IMR-90 (cell line): ENCODE measurements around the gene PLPP1. TPM values are rescaled to one million over a fixed set of nuclear protein-coding genes. Genes with fewer than 3 reads are reported as not detected.

Experiments
- ATAC-seq: fragments of 200-7000 bp; cut with Tn5 transposase; 2 replicates; pipeline ENCODE4 v1.9.1; 2020; ENCODE audit warnings: low read depth, mild to moderate bottlenecking, moderate library complexity
- BruUV-seq: library from RNA; stranded (reverse); fragments of 400-500 nt; replicated peaks from 2 replicates; lab custom pipeline; 2021; lab: Mats Ljungman, UMichigan
- CTCF ChIA-PET: fragments of 300-600 bp; formaldehyde crosslinking; extraction: SDS; loops from one replicate; lab custom pipeline; 2021; ENCODE audit warnings: antibody characterized with exemption; lab: Yijun Ruan, JAX
- POLR2A ChIA-PET: fragments of 300-600 bp; sonication (Branson Sonifier 250); formaldehyde crosslinking; loops from one replicate; lab custom pipeline; 2022; ENCODE audit warnings: antibody characterized with exemption; ENCODE audit not compliant: unreplicated experiment; lab: Charles Lee
- DNase-seq: peaks from one replicate; pipeline ENCODE4 v3.0.0; 2013
- H2AFZ ChIP-seq: replicated peaks from 2 replicates; pipeline ENCODE3; 2013; ENCODE audit warnings: low read length, mild to moderate bottlenecking; ENCODE audit not compliant: poor library complexity
- H2AK5ac ChIP-seq: 2 replicates; pipeline ENCODE4 v1.6.1; 2013; ENCODE audit warnings: low read depth, low read length, inconsistent platforms
- H2AK9ac ChIP-seq: replicated peaks from 2 replicates; pipeline ENCODE3; 2013; ENCODE audit warnings: mild to moderate bottlenecking, low read depth, low read length, moderate library complexity; ENCODE audit not compliant: poor library complexity
- H2BK120ac ChIP-seq: 2 replicates; pipeline ENCODE4 v1.6.1; 2013; ENCODE audit warnings: low read depth, low read length, inconsistent platforms
- H2BK15ac ChIP-seq: 3 replicates; pipeline ENCODE4 v1.6.1; 2013; ENCODE audit warnings: low read depth, low read length, inconsistent platforms
- H2BK20ac ChIP-seq: 2 replicates; pipeline ENCODE4 v1.6.1; 2013; ENCODE audit warnings: low read depth, mild to moderate bottlenecking, inconsistent platforms, low read length, moderate library complexity
- H2BK5ac ChIP-seq: 2 replicates; pipeline ENCODE4 v1.6.1; 2013; ENCODE audit warnings: mild to moderate bottlenecking, low read depth, low read length, inconsistent platforms; ENCODE audit not compliant: poor library complexity, severe bottlenecking
- H3K14ac ChIP-seq: replicated peaks from 2 replicates; pipeline ENCODE4 v1.6.1; 2013; ENCODE audit warnings: low read depth, low read length, inconsistent platforms
- H3K18ac ChIP-seq: 2 replicates; pipeline ENCODE4 v1.6.1; 2013; ENCODE audit warnings: low read depth, low read length, control low read depth
- H3K23ac ChIP-seq: 2 replicates; pipeline ENCODE4 v1.6.1; 2013; ENCODE audit warnings: low read depth, low read length, inconsistent platforms
- H3K27ac ChIP-seq: 2 replicates; pipeline ENCODE4 v1.5.1; 2013; ENCODE audit warnings: mild to moderate bottlenecking, control low read depth, low read length; ENCODE audit not compliant: insufficient read depth
- H3K27me3 ChIP-seq: 2 replicates; pipeline ENCODE4 v1.6.1; 2013; ENCODE audit warnings: low read length; ENCODE audit not compliant: control insufficient read depth, insufficient read depth
- H3K36me3 ChIP-seq: 2 replicates; pipeline ENCODE4 v1.6.1; 2013; ENCODE audit warnings: low read length, mixed read lengths; ENCODE audit not compliant: control insufficient read depth, insufficient read depth
- H3K4ac ChIP-seq: 2 replicates; pipeline ENCODE4 v1.6.1; 2013; ENCODE audit warnings: low read depth, low read length, inconsistent platforms
- H3K4me1 ChIP-seq: 2 replicates; pipeline ENCODE4 v1.6.1; 2013; ENCODE audit warnings: low read length, mixed read lengths; ENCODE audit not compliant: control insufficient read depth, insufficient read depth
- H3K4me2 ChIP-seq: 2 replicates; pipeline ENCODE4 v1.6.1; 2013; ENCODE audit warnings: low read depth, mild to moderate bottlenecking, control low read depth, low read length, moderate library complexity
- H3K4me3 ChIP-seq: 2 replicates; pipeline ENCODE4 v1.5.1; 2013; ENCODE audit warnings: low read depth, mild to moderate bottlenecking, control low read depth, low read length, moderate library complexity; ENCODE audit not compliant: insufficient read depth
- H3K56ac ChIP-seq: 2 replicates; pipeline ENCODE4 v1.6.1; 2013; ENCODE audit warnings: low read length, inconsistent platforms; ENCODE audit not compliant: insufficient read depth; ENCODE audit errors: extremely low read depth
- H3K79me1 ChIP-seq, 2 experiments: 2 replicates each; pipeline ENCODE4 v1.6.1; 2013; ENCODE audit warnings: low read length in 2 of 2, inconsistent platforms in 1 of 2, low read depth in 1 of 2
- H3K9ac ChIP-seq: 2 replicates; pipeline ENCODE4 v1.6.1; 2013; ENCODE audit warnings: low read depth, low read length, control low read depth
- H3K9me1 ChIP-seq: 2 replicates; pipeline ENCODE4 v1.6.1; 2013; ENCODE audit warnings: low read length, inconsistent platforms; ENCODE audit not compliant: insufficient read depth
- H3K9me3 ChIP-seq: 2 replicates; pipeline ENCODE4 v1.6.1; 2013; ENCODE audit warnings: low read length; ENCODE audit not compliant: control insufficient read depth, insufficient read depth
- H4K20me1 ChIP-seq: 2 replicates; pipeline ENCODE4 v1.6.1; 2013; ENCODE audit warnings: low read length, inconsistent platforms; ENCODE audit not compliant: insufficient read depth
- H4K5ac ChIP-seq: 2 replicates; pipeline ENCODE4 v1.6.1; 2013; ENCODE audit warnings: mild to moderate bottlenecking, low read depth, low read length, control low read depth
- H4K8ac ChIP-seq, 2 experiments: 2 replicates each; pipeline ENCODE4 v1.6.1; 2013; ENCODE audit warnings: low read depth in 2 of 2, low read length in 2 of 2, control low read depth in 1 of 2, inconsistent platforms in 1 of 2
- H4K91ac ChIP-seq: 2 replicates; pipeline ENCODE4 v1.6.1; 2013; ENCODE audit warnings: low read depth, low read length, inconsistent platforms; ENCODE audit not compliant: insufficient read depth
- FOS ChIP-seq: fragments of 150-350 bp; IDR thresholded peaks from 2 replicates; pipeline ENCODE4 v1.6.1; 2016; ENCODE audit warnings: low read depth, low read length
- MAFK ChIP-seq: IDR thresholded peaks from 2 replicates; pipeline ENCODE4 v1.6.1; 2012; ENCODE audit warnings: low read depth, low read length, improper control_type of control experiment
- POLR2A ChIP-seq: IDR thresholded peaks from 2 replicates; pipeline ENCODE4 v1.6.1; 2012; ENCODE audit warnings: mild to moderate bottlenecking, low read depth, low read length
- RAD21 ChIP-seq: IDR thresholded peaks from 2 replicates; pipeline ENCODE4 v1.6.1; 2012; ENCODE audit warnings: low read length, improper control_type of control experiment
- SMC3 ChIP-seq: fragments of 150-350 bp; IDR thresholded peaks from 2 replicates; pipeline ENCODE4 v1.6.1; 2016; ENCODE audit warnings: low read depth, mild to moderate bottlenecking, antibody characterized with exemption, low read length, moderate library complexity
- WGBS, 2 experiments: methylation state at CpG; one replicate each; pipeline versions ENCODE4 v1.1.5 to v1.1.7; 2013; ENCODE audit warnings: missing lambda C conversion rate in 2 of 2; ENCODE audit not compliant: insufficient read length in 1 of 2; ENCODE audit errors: extremely low coverage in 2 of 2; 5-methylcytosine and 5-hydroxymethylcytosine counted together
- dilution Hi-C: fragments of 300-500 bp; cut with HindIII; formaldehyde crosslinking; loops from one replicate; pipeline ENCODE4 v1.14.3; 2018; ENCODE audit warnings: low sequenced_read_pairs; ENCODE audit not compliant: unreplicated experiment
- in situ Hi-C: fragments of 300-500 bp; cut with MboI; formaldehyde crosslinking; loops from 3 replicates; pipeline ENCODE4 v1.14.3; 2019; ENCODE audit warnings: low sequenced_read_pairs, inconsistent platforms, mixed read lengths
- intact Hi-C: fragments of 100-400 bp; cut with micrococcal nuclease; formaldehyde crosslinking; loops from 2 replicates; pipeline ENCODE4 v1.10.0; 2022
- polyA plus RNA-seq, 3 experiments: library from polyadenylated mRNA; depleted of rRNA; stranded (reverse); fragments of >200 nt; gene quantifications; 2 replicates each; pipeline ENCODE4 v1.2.3, GENCODE V29; 2012; ENCODE audit warnings: low replicate concordance in 1 of 3
- total RNA-seq: library from RNA; depleted of rRNA; stranded (reverse); fragments of >200 nt; gene quantifications from 2 replicates; pipeline ENCODE4 v1.2.3, GENCODE V29; 2012
- TF ChIP-seq, protein P1 (sequence below): fragments of 150-350 bp; IDR thresholded peaks from 2 replicates; pipeline ENCODE4 v1.6.1; 2016; ENCODE audit warnings: low read depth, mild to moderate bottlenecking, low read length, moderate library complexity, borderline replicate concordance
- TF ChIP-seq, protein P2 (sequence below): conservative IDR thresholded peaks from 2 replicates; pipeline ENCODE4 v1.5.1; 2012; ENCODE audit warnings: mild to moderate bottlenecking, low read depth, low read length, improper control_type of control experiment

PLPP1 gene
- total and polyA plus RNA-seq, 2 of the 4 experiments (the other 2 are of a cell fraction) = 19.2 to 21.3 TPM

DNA sequence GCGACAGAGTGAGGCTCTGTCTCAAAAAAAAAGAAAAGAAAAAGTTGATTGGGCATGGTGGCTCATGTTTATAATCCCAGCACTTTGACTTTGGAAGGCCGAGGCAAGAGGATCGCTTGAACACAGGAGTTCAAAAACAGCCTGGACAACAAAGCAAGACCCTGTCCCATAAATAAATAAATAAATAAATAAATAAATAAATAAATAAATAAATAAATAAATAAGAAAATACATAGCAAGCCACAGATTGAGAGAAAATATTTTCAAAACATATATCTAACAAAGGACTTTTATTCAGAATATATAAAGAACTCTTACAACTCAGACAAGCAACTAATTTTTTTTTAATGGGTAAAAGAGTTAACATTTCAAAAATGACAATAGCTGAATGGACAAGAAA lies 71.2 kb downstream of the PLPP1 start:
- WGBS, 2 experiments = 100% methylated on average over 1 of the region's 3 CpGs; no CpG with 5 or more reads in 1 of the 2 experiments
- POLR2A ChIA-PET = no interaction called here
- no peak overlapping the region for H3K18ac ChIP-seq
- H3K4ac ChIP-seq = no peak overlapping the region
- H3K4me3 ChIP-seq = no peak overlapping the region
- H3K4me1 ChIP-seq = no peaks in the 10 kb centered on the region
- H3K23ac ChIP-seq = no peak overlapping the region
- dilution Hi-C loops = no loop called here
- H4K8ac ChIP-seq = no peak overlapping the region
- H2BK15ac ChIP-seq = no peak overlapping the region
- no peak overlapping the region for H2AK5ac ChIP-seq
- no peak overlapping the region for H3K56ac ChIP-seq
- H3K14ac ChIP-seq = no peak overlapping the region
- TF ChIP-seq POLR2A (no peak), SMC3 (no peak), FOS (no peak), RAD21 (no peak), MAFK (no peak)
- TF ChIP-seq, protein P1, sequence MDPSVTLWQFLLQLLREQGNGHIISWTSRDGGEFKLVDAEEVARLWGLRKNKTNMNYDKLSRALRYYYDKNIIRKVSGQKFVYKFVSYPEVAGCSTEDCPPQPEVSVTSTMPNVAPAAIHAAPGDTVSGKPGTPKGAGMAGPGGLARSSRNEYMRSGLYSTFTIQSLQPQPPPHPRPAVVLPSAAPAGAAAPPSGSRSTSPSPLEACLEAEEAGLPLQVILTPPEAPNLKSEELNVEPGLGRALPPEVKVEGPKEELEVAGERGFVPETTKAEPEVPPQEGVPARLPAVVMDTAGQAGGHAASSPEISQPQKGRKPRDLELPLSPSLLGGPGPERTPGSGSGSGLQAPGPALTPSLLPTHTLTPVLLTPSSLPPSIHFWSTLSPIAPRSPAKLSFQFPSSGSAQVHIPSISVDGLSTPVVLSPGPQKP = no peak
- TF ChIP-seq, protein P2, sequence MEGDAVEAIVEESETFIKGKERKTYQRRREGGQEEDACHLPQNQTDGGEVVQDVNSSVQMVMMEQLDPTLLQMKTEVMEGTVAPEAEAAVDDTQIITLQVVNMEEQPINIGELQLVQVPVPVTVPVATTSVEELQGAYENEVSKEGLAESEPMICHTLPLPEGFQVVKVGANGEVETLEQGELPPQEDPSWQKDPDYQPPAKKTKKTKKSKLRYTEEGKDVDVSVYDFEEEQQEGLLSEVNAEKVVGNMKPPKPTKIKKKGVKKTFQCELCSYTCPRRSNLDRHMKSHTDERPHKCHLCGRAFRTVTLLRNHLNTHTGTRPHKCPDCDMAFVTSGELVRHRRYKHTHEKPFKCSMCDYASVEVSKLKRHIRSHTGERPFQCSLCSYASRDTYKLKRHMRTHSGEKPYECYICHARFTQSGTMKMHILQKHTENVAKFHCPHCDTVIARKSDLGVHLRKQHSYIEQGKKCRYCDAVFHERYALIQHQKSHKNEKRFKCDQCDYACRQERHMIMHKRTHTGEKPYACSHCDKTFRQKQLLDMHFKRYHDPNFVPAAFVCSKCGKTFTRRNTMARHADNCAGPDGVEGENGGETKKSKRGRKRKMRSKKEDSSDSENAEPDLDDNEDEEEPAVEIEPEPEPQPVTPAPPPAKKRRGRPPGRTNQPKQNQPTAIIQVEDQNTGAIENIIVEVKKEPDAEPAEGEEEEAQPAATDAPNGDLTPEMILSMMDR = no peak
- H4K5ac ChIP-seq = no peak overlapping the region
- H2AK9ac ChIP-seq = no peak overlapping the region
- CTCF ChIA-PET = interaction anchor here (1.0 kb wide), 1 partner anchor 30 kb away, joined by 7 read pairs; no protein-coding TSS in a partner anchor
- BruUV-seq = no TSS peak
- ATAC-seq (no peak), DNase-seq (no peak)
- no peak overlapping the region for H3K27ac ChIP-seq
- no peak overlapping the region for H2BK20ac ChIP-seq
- intact Hi-C loops = no loop called here
- no peak overlapping the region for H3K9ac ChIP-seq
- H2BK120ac ChIP-seq = no peak overlapping the region
- H3K36me3 ChIP-seq = peaks cover 1% of the 10 kb centered on the region; the same call in 1 of the 2 replicates
- H3K9me1 ChIP-seq = 0 out of 2 replicates have a peak, but pooled peaks cover 2% of the 10 kb centered on the region
- H2AFZ ChIP-seq = no peak overlapping the region
- in situ Hi-C loops = no loop called here
- no peak overlapping the region for H2BK5ac ChIP-seq
- 0 out of 4 replicates have a peak, but pooled peaks cover 0 to 4% of the 10 kb centered on the region in 2 experiments for H3K79me1 ChIP-seq
- no peaks in the 10 kb centered on the region for H3K9me3 ChIP-seq
- no peak overlapping the region for H4K91ac ChIP-seq
- H3K27me3 ChIP-seq = no peaks in the 10 kb centered on the region
- H3K4me2 ChIP-seq = no peak overlapping the region
- no peaks in the 10 kb centered on the region for H4K20me1 ChIP-seq
